Liver (tissue), 9 donors: ENCODE data around the gene MYH14. TPM values are rescaled to one million over a fixed set of nuclear protein-coding genes. Genes with fewer than 3 reads are reported as not detected.

Experiments used
- DNase-seq: peaks from one replicate; pipeline ENCODE4 v3.0.0-alpha.2; 2017; ENCODE audit warnings: low spot score
- H3K27ac ChIP-seq, 2 donors: one replicate each; pipeline ENCODE4 v1.7.0; 2013; ENCODE audit warnings: inconsistent platforms in 2 of 2, low read length in 2 of 2, control low read depth in 1 of 2, low read depth in 1 of 2, mild to moderate bottlenecking in 1 of 2
- H3K27me3 ChIP-seq, 4 donors: one replicate each; pipeline versions ENCODE4 v1.6.1 to v1.7.0; 2013; ENCODE audit warnings: low read length in 3 of 4, inconsistent platforms in 1 of 4, mild to moderate bottlenecking in 1 of 4, moderate library complexity in 1 of 4; ENCODE audit not compliant: control insufficient read depth in 4 of 4, insufficient read depth in 4 of 4
- H3K36me3 ChIP-seq, 4 donors: one replicate each; pipeline versions ENCODE4 v1.6.1 to v1.7.0; 2013; ENCODE audit warnings: low read length in 3 of 4, mild to moderate bottlenecking in 3 of 4, low read depth in 1 of 4, moderate library complexity in 1 of 4; ENCODE audit not compliant: control insufficient read depth in 4 of 4, insufficient read depth in 3 of 4
- H3K4me1 ChIP-seq, 4 donors: one replicate each; pipeline versions ENCODE4 v1.6.1 to v1.7.0; 2013; ENCODE audit warnings: low read length in 3 of 4, mild to moderate bottlenecking in 3 of 4, moderate library complexity in 1 of 4; ENCODE audit not compliant: control insufficient read depth in 4 of 4, insufficient read depth in 4 of 4
- H3K4me3 ChIP-seq, 3 donors: one replicate each; pipeline versions ENCODE4 v1.6.1 to v1.7.0; 2013; ENCODE audit warnings: low read length in 3 of 3, control low read depth in 1 of 3, low read depth in 1 of 3, mild to moderate bottlenecking in 1 of 3
- H3K9ac ChIP-seq, 2 donors: one replicate each; pipeline ENCODE4 v1.7.0; 2013; ENCODE audit warnings: low read length in 2 of 2, mild to moderate bottlenecking in 2 of 2, moderate library complexity in 2 of 2, control low read depth in 1 of 2, low read depth in 1 of 2
- H3K9me3 ChIP-seq, 4 donors: one replicate each; pipeline versions ENCODE4 v1.6.1 to v1.7.0; 2013; ENCODE audit warnings: low read length in 3 of 4; ENCODE audit not compliant: control insufficient read depth in 4 of 4
- ATF3 ChIP-seq: IDR thresholded peaks from 2 replicates; pipeline ENCODE4 v1.6.1; 2016; ENCODE audit warnings: antibody characterized with exemption
- CTCF ChIP-seq: fragments of 150-350 bp; IDR thresholded peaks from 2 replicates; pipeline ENCODE4 v1.5.1; 2017; ENCODE audit warnings: improper control_type of control experiment, low read depth, low read length; ENCODE audit not compliant: missing input control
- EGR1 ChIP-seq, 2 donors: IDR thresholded peaks; 2 replicates each; pipeline ENCODE4 v1.6.1; 2016 to 2018; ENCODE audit warnings: antibody characterized with exemption in 2 of 2, low read depth in 2 of 2
- FOXA1 ChIP-seq: IDR thresholded peaks from 2 replicates; pipeline ENCODE4 v1.6.1; 2016; ENCODE audit warnings: antibody characterized with exemption
- FOXA2 ChIP-seq: IDR thresholded peaks from 2 replicates; pipeline ENCODE4 v1.6.1; 2016; ENCODE audit warnings: antibody characterized with exemption
- GABPA ChIP-seq, 2 donors: IDR thresholded peaks in 1 of 2; conservative IDR thresholded peaks in 1 of 2; 2 replicates each; pipeline ENCODE4 v1.6.1; 2016; ENCODE audit warnings: antibody characterized with exemption in 2 of 2, mild to moderate bottlenecking in 1 of 2, moderate library complexity in 1 of 2
- HNF4A ChIP-seq, 2 donors: conservative IDR thresholded peaks; 2 replicates each; pipeline ENCODE4 v1.6.1; 2016; ENCODE audit warnings: antibody characterized with exemption in 2 of 2, mild to moderate bottlenecking in 2 of 2
- HNF4G ChIP-seq: IDR thresholded peaks from 2 replicates; pipeline ENCODE4 v1.6.1; 2016; ENCODE audit warnings: antibody characterized with exemption
- JUND ChIP-seq, 2 donors: IDR thresholded peaks; 2 replicates each; pipeline ENCODE4 v1.6.1; 2016; ENCODE audit warnings: antibody characterized with exemption in 2 of 2
- NR2F2 ChIP-seq: IDR thresholded peaks from 2 replicates; pipeline ENCODE4 v1.6.1; 2016; ENCODE audit warnings: antibody characterized with exemption
- REST ChIP-seq: IDR thresholded peaks from 2 replicates; pipeline ENCODE4 v1.6.1; 2016; ENCODE audit warnings: antibody characterized with exemption, mild to moderate bottlenecking
- RXRA ChIP-seq, 2 donors: IDR thresholded peaks; 2 replicates each; pipeline ENCODE4 v1.6.1; 2017 to 2018; ENCODE audit warnings: antibody characterized with exemption in 2 of 2, mild to moderate bottlenecking in 1 of 2
- TAF1 ChIP-seq: conservative IDR thresholded peaks from 2 replicates; pipeline ENCODE4 v1.6.1; 2016; ENCODE audit warnings: antibody characterized with exemption, mild to moderate bottlenecking
- YY1 ChIP-seq: IDR thresholded peaks from 2 replicates; pipeline ENCODE4 v1.6.1; 2016; ENCODE audit warnings: antibody characterized with exemption, mild to moderate bottlenecking
- ZBTB33 ChIP-seq: IDR thresholded peaks from 2 replicates; pipeline ENCODE4 v1.6.1; 2016; ENCODE audit warnings: antibody characterized with exemption
- WGBS: extraction: QIAGEN DNeasy Blood & Tissue Kit; methylation state at CpG from one replicate; pipeline ENCODE4 v1.1.7; 2013; 5-methylcytosine and 5-hydroxymethylcytosine counted together
- polyA plus RNA-seq, 2 donors: library from polyadenylated mRNA; stranded (reverse) in 1 of 2; unstranded in 1 of 2; fragments of 200-250 nt in 1 of 2; fragments of >200 nt in 1 of 2; fragmentation: Nextera tagmentation in 1 of 2; extraction: Ambion mirVana in 1 of 2; gene quantifications; one replicate each; pipeline versions ENCODE4 v1.2.1 to v1.2.3, GENCODE V29; 2013 to 2015
- total RNA-seq, 2 donors: library from RNA; depleted of rRNA; stranded (reverse); fragments of >200 nt; gene quantifications; one replicate each; pipeline ENCODE4 v1.2.3, GENCODE V29; 2014
- donor health status: healthy.
- donor health status: healthy.
- donor health status: healthy.
- donor health status: healthy.
- donor health status: healthy.

Gene MYH14
- total and polyA plus RNA-seq, 4 donors = 12.4 to 37.5 (median 25.5) TPM

GRCh38 chr19:50238043-50238442 lies 34.6 kb downstream of the MYH14 start:
- no peak overlapping the region for H3K27ac ChIP-seq
- TF ChIP-seq TAF1 (no peak), FOXA1 (no peak), YY1 (no peak), FOXA2 (no peak), REST (no peak), EGR1 (IDR thresholded peaks at IDR 0.05; ENCODE audit: low read depth in 2 of 2) (no peak), ATF3 (no peak)
- peaks cover 0 to 5% (median 0%) of the 10 kb centered on the region in 4 donors for H3K36me3 ChIP-seq
- H3K27me3 ChIP-seq = no peaks in the 10 kb centered on the region
- H3K4me3 ChIP-seq = no peak overlapping the region
- peaks cover 3 to 17% (median 13%) of the 10 kb centered on the region in 4 donors for H3K4me1 ChIP-seq
- H3K9me3 ChIP-seq = no peaks in the 10 kb centered on the region
- 91% methylated on average over 4 of the region's 4 CpGs for WGBS
- DNase-seq = no peak
- H3K9ac ChIP-seq = no peak overlapping the region

- H3K27ac ChIP-seq = no peak overlapping the region
- H3K4me1 ChIP-seq = peaks cover 0 to 5% (median 2%) of the 10 kb centered on the region in 4 donors
- TF ChIP-seq HNF4A (conservative IDR thresholded peaks at IDR 0.05) (no peak), CTCF (no peak), GABPA (IDR thresholded peaks at IDR 0.05 in 1 of 2, conservative IDR thresholded peaks at IDR 0.05 in 1 of 2) (no peak), RXRA (IDR thresholded peaks at IDR 0.05) (no peak), JUND (IDR thresholded peaks at IDR 0.05) (no peak), ZBTB33 (no peak), FOXA1 (no peak), TAF1 (no peak), HNF4G (no peak), REST (no peak), NR2F2 (no peak)
- H3K9ac ChIP-seq = no peak overlapping the region
- H3K27me3 ChIP-seq = no peaks in the 10 kb centered on the region
- 91% methylated on average over 11 of the region's 11 CpGs for WGBS
- H3K36me3 ChIP-seq = peaks cover 0 to 7% (median 1%) of the 10 kb centered on the region in 4 donors
- no peaks in the 10 kb centered on the region for H3K9me3 ChIP-seq
- DNase-seq = no peak
- H3K4me3 ChIP-seq = no peak overlapping the region
Observed at GRCh38 chr19:50239921-50240590, 36.6 kb downstream of the MYH14 start.
